Uterus (tissue), 4 donors: ENCODE results near the gene CNTNAP4. TPM values are rescaled to one million over a fixed set of nuclear protein-coding genes. Genes with fewer than 3 reads are reported as not detected.

Source experiments
- DNase-seq, 2 donors: peaks; one replicate each; pipeline ENCODE4 v3.0.0-alpha.2; 2019 to 2020
- H3K27ac ChIP-seq, 2 donors: fragments of 200-600 bp; sonication (generic); 1 replicate in 1 of 2; 2 replicates in 1 of 2; pipeline ENCODE4 v1.5.1; 2016 to 2018
- H3K27me3 ChIP-seq, 2 donors: fragments of 200-600 bp; sonication (generic); one replicate each; pipeline ENCODE4 v1.5.1; 2018 to 2019; ENCODE audit warnings: control low read depth in 1 of 2
- H3K36me3 ChIP-seq, 2 donors: fragments of 200-600 bp; sonication (generic); one replicate each; pipeline ENCODE4 v1.5.1; 2019; ENCODE audit warnings: control low read depth in 1 of 2
- H3K4me1 ChIP-seq, 2 donors: fragments of 200-600 bp; sonication (generic); one replicate each; pipeline ENCODE4 v1.5.1; 2018 to 2019; ENCODE audit warnings: control low read depth in 1 of 2
- H3K4me3 ChIP-seq, 2 donors: fragments of 200-600 bp; sonication (generic); 1 replicate in 1 of 2; 2 replicates in 1 of 2; pipeline ENCODE4 v1.5.1; 2018 to 2019; ENCODE audit warnings: mild to moderate bottlenecking in 1 of 2
- H3K9me3 ChIP-seq, 2 donors: fragments of 200-600 bp; sonication (generic); one replicate each; pipeline ENCODE4 v1.5.1; 2019; ENCODE audit warnings: control low read depth in 1 of 2
- POLR2A ChIP-seq, 2 donors: fragments of 450-650 bp; IDR thresholded peaks; one replicate each; pipeline ENCODE4 v1.6.1; 2016; ENCODE audit warnings: antibody characterized with exemption in 2 of 2, mild to moderate bottlenecking in 1 of 2, moderate library complexity in 1 of 2
- intact Hi-C: fragments of 100-400 bp; cut with DNase I; formaldehyde crosslinking; loops from one replicate; pipeline ENCODE4 v1.15.1; 2023; ENCODE audit warnings: low total_unique reads
- total RNA-seq, 4 donors: library from RNA; depleted of rRNA in 3 of 4; stranded (reverse); fragments of >200 nt in 3 of 4; gene quantifications; one replicate each; pipeline versions ENCODE4 v1.1.0 to v1.2.4, GENCODE V29; 2014 to 2023
- TF ChIP-seq, protein P1 (sequence below), 4 experiments: fragments of 200-600 bp in 2 of 4; fragments of 450-650 bp in 2 of 4; sonication (generic) in 2 of 4; IDR thresholded peaks; one replicate each; pipeline ENCODE4 v1.5.1; 2016 to 2019; ENCODE audit warnings: antibody characterized with exemption in 4 of 4, mild to moderate bottlenecking in 2 of 4, moderate library complexity in 1 of 4
- donor health status: DM: yes; HTN: yes; CAD: no.

CNTNAP4 gene
- total RNA-seq, 4 donors from 2014 or later = 20.3 TPM; not detected in 3

DNA sequence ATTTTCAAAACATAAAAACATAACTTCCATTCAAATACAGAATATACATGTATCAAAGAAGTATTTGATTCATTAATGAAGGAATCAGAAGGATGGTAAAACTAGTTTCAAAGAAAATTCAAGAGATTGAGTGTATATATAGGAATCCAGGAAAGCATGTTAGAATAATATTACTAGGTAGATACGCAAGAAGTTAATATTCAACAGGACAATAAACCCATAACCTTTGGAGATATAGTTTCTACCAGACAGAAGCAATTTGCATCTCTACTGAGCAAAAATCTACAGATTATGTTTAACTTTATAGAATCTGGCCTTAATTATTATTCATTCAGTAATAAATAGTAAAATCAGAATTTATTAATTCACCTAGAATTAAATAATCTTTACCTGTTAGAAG is 166.8 kb downstream of the CNTNAP4 start:
- no peaks in the 10 kb centered on the region for H3K9me3 ChIP-seq
- no peaks in the 10 kb centered on the region for H3K4me1 ChIP-seq
- TF ChIP-seq POLR2A (IDR thresholded peaks at IDR 0.05) = no peak
- TF ChIP-seq, protein P1, sequence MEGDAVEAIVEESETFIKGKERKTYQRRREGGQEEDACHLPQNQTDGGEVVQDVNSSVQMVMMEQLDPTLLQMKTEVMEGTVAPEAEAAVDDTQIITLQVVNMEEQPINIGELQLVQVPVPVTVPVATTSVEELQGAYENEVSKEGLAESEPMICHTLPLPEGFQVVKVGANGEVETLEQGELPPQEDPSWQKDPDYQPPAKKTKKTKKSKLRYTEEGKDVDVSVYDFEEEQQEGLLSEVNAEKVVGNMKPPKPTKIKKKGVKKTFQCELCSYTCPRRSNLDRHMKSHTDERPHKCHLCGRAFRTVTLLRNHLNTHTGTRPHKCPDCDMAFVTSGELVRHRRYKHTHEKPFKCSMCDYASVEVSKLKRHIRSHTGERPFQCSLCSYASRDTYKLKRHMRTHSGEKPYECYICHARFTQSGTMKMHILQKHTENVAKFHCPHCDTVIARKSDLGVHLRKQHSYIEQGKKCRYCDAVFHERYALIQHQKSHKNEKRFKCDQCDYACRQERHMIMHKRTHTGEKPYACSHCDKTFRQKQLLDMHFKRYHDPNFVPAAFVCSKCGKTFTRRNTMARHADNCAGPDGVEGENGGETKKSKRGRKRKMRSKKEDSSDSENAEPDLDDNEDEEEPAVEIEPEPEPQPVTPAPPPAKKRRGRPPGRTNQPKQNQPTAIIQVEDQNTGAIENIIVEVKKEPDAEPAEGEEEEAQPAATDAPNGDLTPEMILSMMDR (IDR thresholded peaks at IDR 0.05) = no peak
- no peak overlapping the region for H3K27ac ChIP-seq
- no peak for DNase-seq
- intact Hi-C loops = no loop called here
- H3K27me3 ChIP-seq = no peaks in the 10 kb centered on the region
- H3K36me3 ChIP-seq = no peaks in the 10 kb centered on the region
- H3K4me3 ChIP-seq = no peak overlapping the region

DNA sequence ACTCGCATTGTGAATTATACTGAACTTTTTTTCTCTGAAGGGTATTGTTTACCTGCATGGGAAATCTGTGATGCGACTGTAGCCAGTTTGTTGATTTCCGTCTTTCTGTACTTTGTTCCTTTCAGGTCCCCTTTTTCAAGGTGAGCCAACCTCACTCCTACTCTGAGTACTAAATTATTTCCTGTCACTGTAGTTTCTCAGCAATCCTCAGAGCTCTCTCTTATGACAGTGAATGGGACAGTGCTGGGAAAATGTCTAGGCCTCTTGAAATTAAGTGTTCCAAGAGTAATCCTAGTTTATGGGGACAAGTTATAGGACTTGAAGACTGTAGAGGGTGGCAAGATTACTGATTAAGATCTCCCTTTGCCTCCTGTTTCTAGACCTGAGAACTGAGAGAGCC is 167.6 kb downstream of the CNTNAP4 start:
- no peaks in the 10 kb centered on the region for H3K27me3 ChIP-seq
- intact Hi-C loops = no loop called here
- TF ChIP-seq POLR2A (IDR thresholded peaks at IDR 0.05) = no peak
- TF ChIP-seq, protein P1 (IDR thresholded peaks at IDR 0.05) = no peak
- H3K9me3 ChIP-seq = no peaks in the 10 kb centered on the region
- DNase-seq = no peak
- no peak overlapping the region for H3K4me3 ChIP-seq
- no peak overlapping the region for H3K27ac ChIP-seq
- no peaks in the 10 kb centered on the region for H3K4me1 ChIP-seq
- no peaks in the 10 kb centered on the region for H3K36me3 ChIP-seq

DNA sequence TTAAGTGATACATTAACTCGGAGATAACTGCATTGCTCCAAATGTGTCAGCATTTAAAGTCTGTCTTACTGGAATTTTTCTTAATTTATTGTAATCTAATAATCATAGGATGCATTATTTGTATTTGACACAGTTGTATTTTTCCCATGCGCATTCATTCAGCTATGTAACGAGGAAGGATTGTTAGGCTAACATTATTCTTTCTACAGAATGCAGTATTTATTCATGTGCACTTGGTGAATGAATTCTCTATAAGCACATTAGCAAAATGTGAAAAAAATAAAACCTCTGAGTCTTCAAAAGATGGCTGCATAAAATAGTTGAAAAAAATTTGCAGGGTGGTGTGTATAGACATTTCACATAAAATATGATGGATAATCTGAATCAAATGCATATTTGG is 168.6 kb downstream of the CNTNAP4 start:
- intact Hi-C loops = no loop called here
- Histone ChIP-seq H3K9me3 (no peaks in the 10 kb centered on the region), H3K4me3 (no peak overlapping the region), H3K27me3 (no peaks in the 10 kb centered on the region), H3K36me3 (no peaks in the 10 kb centered on the region), H3K27ac (no peak overlapping the region), H3K4me1 (no peaks in the 10 kb centered on the region)
- no peak for DNase-seq
- TF ChIP-seq, protein P1 (IDR thresholded peaks at IDR 0.05) = no peak
- TF ChIP-seq POLR2A (IDR thresholded peaks at IDR 0.05) = no peak

DNA sequence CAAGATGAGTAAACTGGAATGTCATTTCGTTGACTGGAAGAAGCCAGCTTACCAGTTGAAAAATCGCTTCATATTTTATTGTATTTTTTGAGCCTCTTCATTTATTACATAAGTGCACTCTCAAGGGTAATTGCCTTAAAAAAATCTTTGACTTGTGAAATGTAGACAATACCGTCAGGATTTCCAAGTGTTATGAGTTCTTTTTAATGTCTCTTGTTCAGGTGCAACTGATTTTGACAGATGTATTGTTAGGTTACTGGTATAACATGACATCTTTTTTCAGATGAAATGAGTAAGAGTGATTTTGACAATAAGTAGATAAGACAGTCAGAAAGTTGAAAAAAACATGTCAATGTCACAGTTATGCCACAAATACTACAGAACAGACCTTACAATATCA is 169.1 kb downstream of the CNTNAP4 start:
- DNase-seq = no peak
- H3K4me3 ChIP-seq = no peak overlapping the region
- TF ChIP-seq POLR2A (IDR thresholded peaks at IDR 0.05) = no peak
- TF ChIP-seq, protein P1 (IDR thresholded peaks at IDR 0.05) = no peak
- no peaks in the 10 kb centered on the region for H3K4me1 ChIP-seq
- intact Hi-C loops = no loop called here
- no peaks in the 10 kb centered on the region for H3K9me3 ChIP-seq
- no peaks in the 10 kb centered on the region for H3K36me3 ChIP-seq
- H3K27ac ChIP-seq = no peak overlapping the region
- no peaks in the 10 kb centered on the region for H3K27me3 ChIP-seq

DNA sequence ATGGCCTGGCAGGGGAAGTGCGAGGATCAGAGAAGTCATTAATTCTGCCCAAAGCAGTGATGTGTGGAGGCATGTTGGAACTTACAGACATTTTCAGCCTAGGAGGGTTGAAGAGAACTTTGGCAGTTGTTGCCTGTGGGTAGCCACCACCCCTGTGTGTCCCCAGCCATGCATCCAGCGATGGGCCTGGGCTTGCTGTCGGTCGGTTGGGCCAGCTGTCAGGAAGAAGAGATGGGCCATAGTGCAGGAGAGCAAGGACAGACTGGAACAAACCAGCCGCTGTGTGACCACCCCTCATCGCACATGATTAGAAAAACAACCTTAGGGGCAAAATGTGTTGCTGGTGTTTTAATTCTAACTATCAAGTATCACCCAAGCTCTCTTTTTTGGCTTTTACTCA is 173.7 kb downstream of the CNTNAP4 start:
- intact Hi-C loops = no loop called here
- DNase-seq = no peak

More for the DNA sequence above, 173.7 kb downstream of the CNTNAP4 start:
- Histone ChIP-seq H3K4me1 (no peaks in the 10 kb centered on the region), H3K27me3 (no peaks in the 10 kb centered on the region), H3K27ac (no peak overlapping the region), H3K9me3 (no peaks in the 10 kb centered on the region), H3K36me3 (no peaks in the 10 kb centered on the region), H3K4me3 (no peak overlapping the region)
- TF ChIP-seq POLR2A (IDR thresholded peaks at IDR 0.05) = no peak
- TF ChIP-seq, protein P1 (IDR thresholded peaks at IDR 0.05) = no peak
